Ishikawa (cell line): Measurements from ENCODE around the gene LRP1-AS.

ENCODE experiments used
- CEBPB ChIP-seq: IDR thresholded peaks from 2 replicates; pipeline ENCODE4 v1.6.1; 2012
- CREB1 ChIP-seq: IDR thresholded peaks from 2 replicates; pipeline ENCODE4 v1.6.1; 2012; ENCODE audit warnings: low read depth
- EGR1 ChIP-seq: IDR thresholded peaks from 2 replicates; pipeline ENCODE4 v1.6.1; 2012
- EP300 ChIP-seq: IDR thresholded peaks from 2 replicates; pipeline ENCODE4 v1.6.1; 2012; ENCODE audit warnings: borderline replicate concordance
- FOXM1 ChIP-seq: IDR thresholded peaks from 2 replicates; pipeline ENCODE4 v1.6.1; 2012; ENCODE audit warnings: low read depth, borderline replicate concordance
- MAX ChIP-seq: IDR thresholded peaks from 2 replicates; pipeline ENCODE4 v1.6.1; 2012
- NFIC ChIP-seq: IDR thresholded peaks from 2 replicates; pipeline ENCODE4 v1.6.1; 2012
- RAD21 ChIP-seq: IDR thresholded peaks from 2 replicates; pipeline ENCODE4 v1.6.1; 2012; ENCODE audit warnings: low read depth
- REST ChIP-seq: IDR thresholded peaks from 2 replicates; pipeline ENCODE4 v1.6.1; 2012; ENCODE audit warnings: low read depth, mild to moderate bottlenecking
- TAF1 ChIP-seq: IDR thresholded peaks from 2 replicates; pipeline ENCODE4 v1.6.1; 2012; ENCODE audit warnings: low read depth, mild to moderate bottlenecking
- TCF12 ChIP-seq: IDR thresholded peaks from 2 replicates; pipeline ENCODE4 v1.6.1; 2012; ENCODE audit warnings: low read depth
- TEAD4 ChIP-seq: IDR thresholded peaks from 2 replicates; pipeline ENCODE4 v1.6.1; 2012
- YY1 ChIP-seq: IDR thresholded peaks from 2 replicates; pipeline ENCODE4 v1.6.1; 2012; ENCODE audit warnings: low read depth
- ZBTB7A ChIP-seq: IDR thresholded peaks from 2 replicates; pipeline ENCODE4 v1.6.1; 2012; ENCODE audit warnings: low read depth
- TF ChIP-seq, protein P1 (sequence below): IDR thresholded peaks from 2 replicates; pipeline ENCODE4 v1.6.1; 2012

Gene LRP1-AS

GRCh38 chr12:57146961-57147944 is at the start of gene LRP1-AS:
TSS of gene LRP1-AS (minus strand) at chr12:57147619.
- TF ChIP-seq, protein P1, sequence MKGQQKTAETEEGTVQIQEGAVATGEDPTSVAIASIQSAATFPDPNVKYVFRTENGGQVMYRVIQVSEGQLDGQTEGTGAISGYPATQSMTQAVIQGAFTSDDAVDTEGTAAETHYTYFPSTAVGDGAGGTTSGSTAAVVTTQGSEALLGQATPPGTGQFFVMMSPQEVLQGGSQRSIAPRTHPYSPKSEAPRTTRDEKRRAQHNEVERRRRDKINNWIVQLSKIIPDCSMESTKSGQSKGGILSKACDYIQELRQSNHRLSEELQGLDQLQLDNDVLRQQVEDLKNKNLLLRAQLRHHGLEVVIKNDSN: no peak
- TF ChIP-seq EGR1 (no peak), CREB1 (no peak), ZBTB7A (no peak), CEBPB (no peak), TCF12 (no peak), RAD21 (no peak), TEAD4 (no peak), FOXM1 (no peak), NFIC (no peak), EP300 (no peak), YY1 (no peak), REST (no peak)

GRCh38 chr12:57196956-57197355 is 49.5 kb upstream of the LRP1-AS start:
- TF ChIP-seq ZBTB7A (no peak), TEAD4 (no peak), FOXM1 (no peak), MAX (no peak), YY1 (no peak), TAF1 (no peak)

- no peak for TF ChIP-seq TEAD4
- TF ChIP-seq ZBTB7A: no peak
- no peak for TF ChIP-seq TCF12
- no peak for TF ChIP-seq YY1
- no peak for TF ChIP-seq CEBPB
- TF ChIP-seq EP300: no peak
- no peak for TF ChIP-seq MAX
- TF ChIP-seq CREB1: no peak
- TF ChIP-seq, protein P1: no peak
- no peak for TF ChIP-seq RAD21
- no peak for TF ChIP-seq FOXM1
- TF ChIP-seq EGR1: no peak
- no peak for TF ChIP-seq NFIC
- no peak for TF ChIP-seq REST
- no peak for TF ChIP-seq TAF1
Measured at GRCh38 chr12:57196439-57196838, 49.0 kb upstream of the LRP1-AS start.

- TF ChIP-seq CEBPB (no peak), FOXM1 (no peak), TCF12 (no peak), TAF1 (no peak), YY1 (no peak), MAX (no peak), RAD21 (no peak), ZBTB7A (no peak), CREB1 (no peak), REST (no peak), NFIC (no peak), TEAD4 (no peak)
Measured at GRCh38 chr12:57195611-57196371, 48.4 kb upstream of the LRP1-AS start.
